Large intestine (tissue), 3 donors: ENCODE results near the gene CCDC192. TPM values are rescaled to one million over a fixed set of nuclear protein-coding genes. Genes with fewer than 3 reads are reported as not detected.
A peak's percentile ranks its signal among the peaks of the same experiment; 100 is the strongest.
"Not testable (repeated sequence)": the region's sequence is repeated elsewhere in the genome, so short reads cannot be mapped to it uniquely, and the experiment has no call there.

Source experiments
- DNase-seq, 2 donors: peaks; one replicate each; pipeline versions ENCODE4 v3.0.0 to v3.0.0-alpha.2; 2013
- H3K27ac ChIP-seq: one replicate; pipeline ENCODE4 v1.5.1; 2013; ENCODE audit warnings: low read length
- H3K27me3 ChIP-seq: 2 replicates; pipeline ENCODE4 v1.6.1; 2013; ENCODE audit warnings: low read length; ENCODE audit not compliant: control insufficient read depth, insufficient read depth
- H3K36me3 ChIP-seq: 2 replicates; pipeline ENCODE4 v1.6.1; 2013; ENCODE audit warnings: low read length; ENCODE audit not compliant: control insufficient read depth, insufficient read depth
- H3K4me1 ChIP-seq: one replicate; pipeline ENCODE4 v1.6.1; 2013; ENCODE audit warnings: low read length; ENCODE audit not compliant: control insufficient read depth, insufficient read depth
- H3K4me3 ChIP-seq: one replicate; pipeline ENCODE4 v1.5.1; 2013; ENCODE audit warnings: low read length
- H3K9me3 ChIP-seq: one replicate; pipeline ENCODE4 v1.6.1; 2013; ENCODE audit warnings: mild to moderate bottlenecking, low read depth, low read length, moderate library complexity; ENCODE audit not compliant: control insufficient read depth
- WGBS: methylation state at CpG from one replicate; pipeline ENCODE4 v1.1.5; 2013; ENCODE audit warnings: low lambda C conversion rate; ENCODE audit not compliant: insufficient coverage; 5-methylcytosine and 5-hydroxymethylcytosine counted together
- polyA plus RNA-seq: library from polyadenylated mRNA; unstranded; fragments of 120-200 nt; gene quantifications from one replicate; pipeline ENCODE4 v1.2.1, GENCODE V29; 2013

CCDC192 gene
- polyA plus RNA-seq, 1 donor, result 0.39 TPM

- no peaks in the 10 kb centered on the region for H3K36me3 ChIP-seq
- no peak overlapping the region for H3K27ac ChIP-seq
- no peak for DNase-seq
- WGBS, result no CpG with 5 or more reads among the region's 2 CpGs
- H3K27me3 ChIP-seq, result peaks cover 2% of the 10 kb centered on the region
- H3K9me3 ChIP-seq, result peaks cover 4% of the 10 kb centered on the region
- no peak overlapping the region for H3K4me3 ChIP-seq
- no peaks in the 10 kb centered on the region for H3K4me1 ChIP-seq
Measured at GRCh38 chr5:127839496-127840197, 136.5 kb downstream of the CCDC192 start.

- no peaks in the 10 kb centered on the region for H3K4me1 ChIP-seq
- no peak overlapping the region for H3K4me3 ChIP-seq
- DNase-seq, result no peak
- WGBS, result no CpG with 5 or more reads among the region's 1 CpG
- no peak overlapping the region for H3K27ac ChIP-seq
- peaks cover 2% of the 10 kb centered on the region for H3K27me3 ChIP-seq
- H3K36me3 ChIP-seq, result no peaks in the 10 kb centered on the region
- H3K9me3 ChIP-seq, result peaks cover 4% of the 10 kb centered on the region
Measured at GRCh38 chr5:127840198-127840524, 137.0 kb downstream of the CCDC192 start.

- Histone ChIP-seq H3K4me1 (no peaks in the 10 kb centered on the region), H3K27me3 (peaks cover 2% of the 10 kb centered on the region), H3K27ac (no peak overlapping the region), H3K9me3 (peaks cover 4% of the 10 kb centered on the region), H3K36me3 (no peaks in the 10 kb centered on the region), H3K4me3 (no peak overlapping the region)
- DNase-seq, result no peak
Measured at GRCh38 chr5:127840809-127841208, 137.6 kb downstream of the CCDC192 start.

DNA sequence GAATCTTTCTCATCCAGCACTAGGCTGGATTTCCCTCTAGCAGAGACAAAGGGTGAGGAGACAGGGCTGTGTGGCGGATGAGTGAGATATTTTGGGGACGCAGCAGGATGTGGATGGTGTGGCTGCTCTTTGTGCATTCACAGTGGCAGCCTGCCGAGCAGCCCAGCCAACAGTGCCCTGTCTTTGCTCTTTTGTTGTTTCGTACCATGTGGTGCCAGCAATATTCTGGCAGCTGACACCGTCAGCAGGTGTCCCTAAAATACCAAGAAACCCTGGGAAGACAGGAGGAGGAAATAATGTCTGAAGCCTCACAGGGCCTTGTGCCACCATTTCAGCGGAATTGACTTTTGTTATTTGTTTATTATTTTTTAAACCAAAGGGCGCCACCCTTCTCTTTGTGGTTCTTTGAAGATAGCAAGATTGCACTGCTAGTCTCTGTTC, 141.4 kb downstream of the CCDC192 start:
- DNase-seq, result no peak
- no peaks in the 10 kb centered on the region for H3K36me3 ChIP-seq
- H3K4me1 ChIP-seq, result peaks cover 16% of the 10 kb centered on the region
- no peak overlapping the region for H3K27ac ChIP-seq
- H3K27me3 ChIP-seq, result peaks cover 2% of the 10 kb centered on the region
- no peaks in the 10 kb centered on the region for H3K9me3 ChIP-seq
- no peak overlapping the region for H3K4me3 ChIP-seq
- 92% methylated on average over 4 of the region's 7 CpGs for WGBS

- DNase-seq, result no peak
- H3K9me3 ChIP-seq, result no peaks in the 10 kb centered on the region
- H3K4me1 ChIP-seq, result peaks cover 16% of the 10 kb centered on the region
- no peak overlapping the region for H3K4me3 ChIP-seq
- no peaks in the 10 kb centered on the region for H3K27me3 ChIP-seq
- H3K27ac ChIP-seq, result no peak overlapping the region
- H3K36me3 ChIP-seq, result no peaks in the 10 kb centered on the region
- WGBS, result 100% methylated on average over 1 of the region's 2 CpGs
Measured at GRCh38 chr5:127846884-127847283, 143.7 kb downstream of the CCDC192 start.

DNA sequence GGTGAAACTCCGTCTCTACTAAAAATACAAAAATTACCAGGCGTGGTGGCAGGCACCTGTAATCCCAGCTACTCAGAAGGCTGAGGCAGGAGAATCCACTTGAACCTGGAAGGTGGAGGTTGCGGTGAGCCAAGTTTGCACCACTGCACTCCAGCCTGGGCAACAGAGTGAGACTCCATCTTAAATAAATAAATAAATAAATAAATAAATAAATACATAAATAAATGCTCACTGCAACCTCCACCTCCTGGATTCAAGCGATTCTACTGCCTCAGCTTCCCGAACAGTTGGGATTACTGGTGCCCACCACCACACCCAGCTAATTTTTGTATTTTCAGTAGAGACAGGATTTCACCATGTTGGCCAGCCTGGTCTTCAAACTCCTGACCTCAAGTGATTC, 144.4 kb downstream of the CCDC192 start:
- not testable (repeated sequence) for H3K36me3 ChIP-seq, H3K27me3 ChIP-seq, DNase-seq, H3K4me3 ChIP-seq, H3K9me3 ChIP-seq, H3K27ac ChIP-seq
- WGBS, result no CpG with 5 or more reads among the region's 5 CpGs
- H3K4me1 ChIP-seq, result peaks cover 20% of the 10 kb centered on the region

DNA sequence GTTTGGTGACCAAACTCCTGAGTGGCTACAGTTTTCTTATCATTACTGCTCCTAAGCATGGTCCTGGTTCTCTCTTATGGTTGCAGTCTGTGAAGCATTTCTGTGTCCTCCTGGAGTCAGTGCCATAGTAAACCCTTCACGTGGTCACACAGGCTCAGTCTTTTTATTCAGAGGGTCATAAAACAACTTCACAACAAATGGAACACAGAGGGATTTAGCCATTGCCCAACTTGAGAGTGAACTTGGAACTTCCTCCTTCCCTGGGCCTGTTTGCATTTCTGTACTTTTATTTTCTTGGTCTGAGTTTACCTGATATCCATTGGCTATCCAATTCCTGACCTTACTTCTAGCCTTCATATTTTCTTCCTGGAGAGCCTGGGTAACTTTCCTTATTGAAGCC, 144.9 kb downstream of the CCDC192 start:
- H3K36me3 ChIP-seq, result no peaks in the 10 kb centered on the region
- DNase-seq, result peak; percentile 58 to 86
- WGBS, result no CpG with 5 or more reads among the region's 1 CpG
- H3K27ac ChIP-seq, result no peak overlapping the region
- H3K27me3 ChIP-seq, result no peaks in the 10 kb centered on the region
- H3K4me1 ChIP-seq, result peaks cover 20% of the 10 kb centered on the region
- H3K9me3 ChIP-seq, result no peaks in the 10 kb centered on the region
- H3K4me3 ChIP-seq, result no peak overlapping the region

- Histone ChIP-seq H3K27me3 (no peaks in the 10 kb centered on the region), H3K9me3 (no peaks in the 10 kb centered on the region), H3K36me3 (no peaks in the 10 kb centered on the region), H3K4me1 (peaks cover 20% of the 10 kb centered on the region), H3K4me3 (no peak overlapping the region), H3K27ac (peak overlapping the region; percentile 20)
- DNase-seq, result no peak
- WGBS, result no CpG with 5 or more reads among the region's 2 CpGs
Measured at GRCh38 chr5:127849408-127849807, 146.2 kb downstream of the CCDC192 start.

GRCh38 chr5:127849891-127850290, 146.7 kb downstream of the CCDC192 start:
- WGBS, result 0% methylated on average over 1 of the region's 4 CpGs
- Histone ChIP-seq H3K4me3 (no peak overlapping the region), H3K9me3 (no peaks in the 10 kb centered on the region), H3K27me3 (no peaks in the 10 kb centered on the region), H3K36me3 (no peaks in the 10 kb centered on the region), H3K4me1 (peaks cover 20% of the 10 kb centered on the region), H3K27ac (no peak overlapping the region)
- peak; percentile 55 to 78 for DNase-seq

DNA sequence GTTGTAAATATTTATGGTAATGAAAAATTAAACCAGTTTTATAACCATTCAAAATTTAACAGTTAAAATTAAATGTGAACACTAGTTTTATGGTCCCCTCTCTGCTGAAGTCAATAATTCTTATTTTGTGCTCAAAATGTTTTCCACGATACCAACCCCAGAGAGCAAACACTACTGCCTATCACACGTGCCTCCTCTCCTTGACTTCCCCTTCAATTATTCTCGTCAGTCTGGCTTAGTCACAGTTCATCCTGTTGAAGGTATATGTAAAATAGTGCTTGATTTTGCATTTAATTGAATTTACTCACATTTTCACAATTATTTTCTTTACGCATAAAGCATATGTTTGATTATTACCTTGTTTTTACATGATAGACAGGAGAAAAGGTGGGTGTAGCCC, 148.8 kb downstream of the CCDC192 start:
- Histone ChIP-seq H3K9me3 (no peaks in the 10 kb centered on the region), H3K27me3 (no peaks in the 10 kb centered on the region), H3K36me3 (no peaks in the 10 kb centered on the region), H3K27ac (no peak overlapping the region), H3K4me3 (no peak overlapping the region), H3K4me1 (peaks cover 24% of the 10 kb centered on the region)
- DNase-seq, result peak in 1 of 2 donors; percentile 37
- WGBS, result no CpG with 5 or more reads among the region's 4 CpGs

GRCh38 chr5:127854520-127854919, 151.3 kb downstream of the CCDC192 start:
- H3K27ac ChIP-seq, result no peak overlapping the region
- DNase-seq, result no peak
- H3K4me1 ChIP-seq, result peaks cover 15% of the 10 kb centered on the region
- H3K4me3 ChIP-seq, result no peak overlapping the region
- no peaks in the 10 kb centered on the region for H3K36me3 ChIP-seq
- no peaks in the 10 kb centered on the region for H3K27me3 ChIP-seq
- 67% methylated on average over 1 of the region's 2 CpGs for WGBS
- H3K9me3 ChIP-seq, result no peaks in the 10 kb centered on the region
